ENCODE data around the gene ZNF318.
"Not testable (repeated sequence)": the region's sequence is repeated elsewhere in the genome, so short reads cannot be mapped to it uniquely, and the experiment has no call there.

ZNF318 gene

GRCh38 chr6:43369174-43370002, at the start of gene ZNF318:
Gene ZNF318, minus strand, starts transcription at chr6:43369647. Its CDS starts 282 bp downstream, at chr6:43369365.
- DNase-seq = peak; percentile 23

GRCh38 chr6:43416935-43417334, 47.5 kb upstream of the ZNF318 start:
- no peak for DNase-seq

- DNase-seq = not testable (repeated sequence)
Observed at GRCh38 chr6:43415275-43415674, 45.8 kb upstream of the ZNF318 start.

- no peak for DNase-seq
Observed at GRCh38 chr6:43413002-43413401, 43.6 kb upstream of the ZNF318 start.

GRCh38 chr6:43412541-43412940, 43.1 kb upstream of the ZNF318 start:
- DNase-seq = no peak

GRCh38 chr6:43410776-43411175, 41.3 kb upstream of the ZNF318 start:
- DNase-seq = not testable (repeated sequence)

GRCh38 chr6:43408259-43408658, 38.8 kb upstream of the ZNF318 start:
- no peak for DNase-seq

- DNase-seq = no peak
Observed at GRCh38 chr6:43407296-43407695, 37.8 kb upstream of the ZNF318 start.

- DNase-seq = no peak
Observed at GRCh38 chr6:43405354-43405753, 35.9 kb upstream of the ZNF318 start.

GRCh38 chr6:43402820-43403219, 33.4 kb upstream of the ZNF318 start:
- no peak for DNase-seq

- no peak for DNase-seq
Observed at GRCh38 chr6:43401730-43402129, 32.3 kb upstream of the ZNF318 start.

- no peak for DNase-seq
Observed at GRCh38 chr6:43399932-43400487, 30.6 kb upstream of the ZNF318 start.

GRCh38 chr6:43396408-43397149, 27.1 kb upstream of the ZNF318 start:
- DNase-seq = no peak

- no peak for DNase-seq
Observed at GRCh38 chr6:43395776-43396175, 26.3 kb upstream of the ZNF318 start.

GRCh38 chr6:43394982-43395381, 25.5 kb upstream of the ZNF318 start:
- no peak for DNase-seq

- no peak for DNase-seq
Observed at GRCh38 chr6:43393602-43394001, 24.2 kb upstream of the ZNF318 start.

- DNase-seq = not testable (repeated sequence)
Observed at GRCh38 chr6:43393133-43393532, 23.7 kb upstream of the ZNF318 start.

GRCh38 chr6:43391440-43392031, 22.1 kb upstream of the ZNF318 start:
- DNase-seq = no peak

GRCh38 chr6:43390753-43391439, 21.4 kb upstream of the ZNF318 start:
- not testable (repeated sequence) for DNase-seq

- no peak for DNase-seq
Observed at GRCh38 chr6:43389730-43390295, 20.4 kb upstream of the ZNF318 start.

GRCh38 chr6:43386492-43386891, 17.0 kb upstream of the ZNF318 start:
- no peak for DNase-seq

- DNase-seq = no peak
Observed at GRCh38 chr6:43383021-43383667, 13.7 kb upstream of the ZNF318 start.

Data from cortex of kidney (tissue), 1 donor.